ENCODE results near the gene ZDHHC3. TPM values are rescaled to one million over a fixed set of nuclear protein-coding genes. Genes with fewer than 3 reads are reported as not detected.

Gene ZDHHC3
- total and polyA plus RNA-seq, 2 experiments from 2014 or later: 43.8 to 50.2 TPM

DNA sequence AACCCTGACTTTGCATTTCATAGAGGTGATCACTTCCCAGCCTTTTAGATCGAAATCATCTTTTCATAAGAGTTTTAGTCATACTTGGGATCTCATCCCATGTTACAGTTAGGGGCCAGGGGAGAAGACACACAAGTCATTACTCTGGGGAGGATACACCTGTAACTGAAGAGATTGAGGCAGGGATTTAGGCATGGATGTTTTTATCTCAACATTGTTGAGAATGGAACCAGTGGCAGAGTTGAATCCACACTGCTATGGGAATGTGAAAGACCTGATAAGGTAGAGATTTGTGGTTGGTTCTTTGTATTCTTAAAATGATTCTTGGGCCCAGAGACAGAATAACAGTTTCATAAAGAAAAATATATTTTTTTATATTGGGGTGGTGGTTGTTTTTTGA is 33.9 kb upstream of the ZDHHC3 start:
- Histone ChIP-seq H3K27me3 (no peaks in the 10 kb centered on the region), H3K36me3 (peaks cover 11% of the 10 kb centered on the region), H3K9me3 (ENCODE audit: low read depth) (no peaks in the 10 kb centered on the region), H3K4me1 (ENCODE audit: low read depth) (no peaks in the 10 kb centered on the region), H3K27ac (no peak overlapping the region), H3K4me3 (no peak overlapping the region)
- DNase-seq (ENCODE audit: low read depth in 1 of 2, low spot score in 1 of 2): no peak
- no peak for TF ChIP-seq CTCF (IDR thresholded peaks at IDR 0.05; ENCODE audit: low read depth, low read length)

DNA sequence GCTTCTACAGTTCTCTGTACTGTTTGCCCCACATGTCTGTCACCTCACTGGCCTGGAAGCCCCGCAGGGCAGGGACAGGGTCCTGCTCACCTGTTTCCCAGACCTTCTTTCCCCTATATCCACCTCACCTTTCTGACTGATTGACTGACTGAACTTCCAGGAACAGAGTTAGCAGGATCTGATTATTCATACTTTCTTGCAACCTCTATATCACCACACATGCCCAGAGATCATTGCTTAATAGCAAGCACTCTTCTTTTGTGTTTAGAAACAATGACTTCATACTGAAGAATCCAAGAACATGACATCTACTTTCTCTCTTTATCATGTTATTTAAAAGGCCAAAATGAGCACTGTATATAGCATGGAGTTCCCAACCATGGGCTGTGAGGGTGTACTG is 32.1 kb upstream of the ZDHHC3 start:
- H3K36me3 ChIP-seq: peaks cover 15% of the 10 kb centered on the region
- DNase-seq (ENCODE audit: low read depth in 1 of 2, low spot score in 1 of 2): peak in 1 of 2 donors; percentile 62
- H3K27ac ChIP-seq: no peak overlapping the region

GRCh38 chr3:45007091-45007490 is 31.1 kb upstream of the ZDHHC3 start:
- Histone ChIP-seq H3K9me3 (ENCODE audit: low read depth) (no peaks in the 10 kb centered on the region), H3K36me3 (peaks cover 9% of the 10 kb centered on the region), H3K27ac (no peak overlapping the region), H3K27me3 (no peaks in the 10 kb centered on the region), H3K4me1 (ENCODE audit: low read depth) (no peaks in the 10 kb centered on the region), H3K4me3 (no peak overlapping the region)
- no peak for DNase-seq (ENCODE audit: low read depth in 1 of 2, low spot score in 1 of 2)
- no peak for TF ChIP-seq CTCF (IDR thresholded peaks at IDR 0.05; ENCODE audit: low read depth, low read length)

More for the DNA sequence above, 32.1 kb upstream of the ZDHHC3 start:
- Histone ChIP-seq H3K27me3 (no peaks in the 10 kb centered on the region), H3K9me3 (ENCODE audit: low read depth) (no peaks in the 10 kb centered on the region), H3K4me1 (ENCODE audit: low read depth) (no peaks in the 10 kb centered on the region), H3K4me3 (no peak overlapping the region)
- no peak for TF ChIP-seq CTCF (IDR thresholded peaks at IDR 0.05; ENCODE audit: low read depth, low read length)

DNA sequence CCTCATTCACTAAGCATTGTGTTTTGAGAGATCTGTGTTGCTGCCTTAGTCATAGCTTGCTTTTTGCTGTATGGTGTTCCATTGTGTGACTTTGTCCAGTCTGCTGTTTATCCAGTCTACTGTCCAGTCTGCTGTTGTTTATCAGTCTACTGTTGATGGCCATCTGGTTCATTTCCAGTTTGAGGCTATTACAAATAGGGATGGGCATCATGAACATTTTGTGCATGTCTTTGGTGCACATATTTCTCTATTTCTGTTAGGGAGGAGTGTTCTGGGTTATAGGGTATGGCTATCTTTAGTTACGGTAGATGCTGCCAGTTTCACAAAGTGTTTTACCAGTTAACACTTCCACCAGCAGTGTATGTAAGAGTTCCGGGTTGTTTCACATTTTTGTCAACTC is 27.9 kb upstream of the ZDHHC3 start:
- Histone ChIP-seq H3K9me3 (ENCODE audit: low read depth) (no peaks in the 10 kb centered on the region), H3K27ac (no peak overlapping the region), H3K27me3 (no peaks in the 10 kb centered on the region), H3K4me3 (no peak overlapping the region), H3K36me3 (peaks cover 27% of the 10 kb centered on the region), H3K4me1 (ENCODE audit: low read depth) (no peaks in the 10 kb centered on the region)
- no peak for TF ChIP-seq CTCF (IDR thresholded peaks at IDR 0.05; ENCODE audit: low read depth, low read length)
- no peak for DNase-seq (ENCODE audit: low read depth in 1 of 2, low spot score in 1 of 2)

- no peak overlapping the region for H3K27ac ChIP-seq
- peaks cover 27% of the 10 kb centered on the region for H3K36me3 ChIP-seq
Observed at GRCh38 chr3:45003406-45003805, 27.4 kb upstream of the ZDHHC3 start.

More at GRCh38 chr3:45003406-45003805, 27.4 kb upstream of the ZDHHC3 start:
- Histone ChIP-seq H3K27me3 (no peaks in the 10 kb centered on the region), H3K4me3 (no peak overlapping the region), H3K4me1 (ENCODE audit: low read depth) (no peaks in the 10 kb centered on the region), H3K9me3 (ENCODE audit: low read depth) (no peaks in the 10 kb centered on the region)
- DNase-seq (ENCODE audit: low read depth in 1 of 2, low spot score in 1 of 2): no peak
- TF ChIP-seq CTCF (IDR thresholded peaks at IDR 0.05; ENCODE audit: low read depth, low read length): no peak

Measured in cardiac muscle cell (in vitro differentiated cells and primary cell).